GM18517 (cell line): ENCODE measurements around the gene DUSP28.
A peak's percentile ranks its signal among the peaks of the same experiment; 100 is the strongest.

Experiments
- ATAC-seq: cut with Tn5 transposase; IDR thresholded peaks from one replicate; pipeline ENCODE4 v1.9.1; 2021; ENCODE audit warnings: mild to moderate bottlenecking, moderate library complexity; ENCODE audit not compliant: unreplicated experiment

DUSP28 gene

GRCh38 chr2:240572141-240573031 is 12.2 kb downstream of the DUSP28 start:
- ATAC-seq: no peak

- no peak for ATAC-seq
These were observed 12.9 kb downstream of the DUSP28 start for GRCh38 chr2:240573071-240573515.

- no peak for ATAC-seq
These were observed 13.6 kb downstream of the DUSP28 start for GRCh38 chr2:240573516-240574385.

- ATAC-seq: no peak
These were observed 14.4 kb downstream of the DUSP28 start for GRCh38 chr2:240574386-240575100.

- no peak for ATAC-seq
These were observed 15.2 kb downstream of the DUSP28 start for GRCh38 chr2:240575101-240575965.

- ATAC-seq: no peak
These were observed 15.9 kb downstream of the DUSP28 start for GRCh38 chr2:240576036-240576435.

- ATAC-seq: no peak
These were observed 16.5 kb downstream of the DUSP28 start for GRCh38 chr2:240576436-240577205.

- no peak for ATAC-seq
These were observed 17.3 kb downstream of the DUSP28 start for GRCh38 chr2:240577281-240578109.

- no peak for ATAC-seq
These were observed 17.9 kb downstream of the DUSP28 start for GRCh38 chr2:240578110-240578450.

- no peak for ATAC-seq
These were observed 18.3 kb downstream of the DUSP28 start for GRCh38 chr2:240578488-240578887.

GRCh38 chr2:240579071-240579762 is 19.1 kb downstream of the DUSP28 start:
- no peak for ATAC-seq

GRCh38 chr2:240579771-240580614 is 19.8 kb downstream of the DUSP28 start:
- no peak for ATAC-seq

- ATAC-seq: no peak
These were observed 21.7 kb downstream of the DUSP28 start for GRCh38 chr2:240581811-240582210.

GRCh38 chr2:240582781-240583180 is 22.6 kb downstream of the DUSP28 start:
- no peak for ATAC-seq

GRCh38 chr2:240583774-240584173 is 23.6 kb downstream of the DUSP28 start:
- ATAC-seq: no peak

- peak; percentile 65 for ATAC-seq
These were observed 24.4 kb downstream of the DUSP28 start for GRCh38 chr2:240584486-240585031.

- ATAC-seq: peak; percentile 27
These were observed 24.9 kb downstream of the DUSP28 start for GRCh38 chr2:240585101-240585500.
